ENCODE results near the gene MERTK.
"Not testable (repeated sequence)": the region's sequence is repeated elsewhere in the genome, so short reads cannot be mapped to it uniquely, and the experiment has no call there.

The MERTK gene

GRCh38 chr2:111903516-111903915 lies 5.1 kb downstream of the MERTK start:
- H3K27ac Mint-ChIP-seq, result no peak overlapping the region

GRCh38 chr2:111903930-111904439 lies 5.6 kb downstream of the MERTK start:
- peaks cover 18% of the 10 kb centered on the region for H3K4me1 Mint-ChIP-seq
- H3K36me3 Mint-ChIP-seq, result no peaks in the 10 kb centered on the region
- DNase-seq (ENCODE audit: low spot score in 2 of 2), result no peak
- H3K9me3 Mint-ChIP-seq, result no peaks in the 10 kb centered on the region
- no peak overlapping the region for H3K27ac Mint-ChIP-seq
- H3K27me3 Mint-ChIP-seq, result peaks cover 1% of the 10 kb centered on the region
- no peak overlapping the region for H3K4me3 Mint-ChIP-seq
- ATAC-seq (ENCODE audit: low read depth), result no peak

More at GRCh38 chr2:111903516-111903915, 5.1 kb downstream of the MERTK start:
- H3K36me3 Mint-ChIP-seq, result no peaks in the 10 kb centered on the region
- H3K4me3 Mint-ChIP-seq, result no peak overlapping the region
- DNase-seq (ENCODE audit: low spot score in 2 of 2) (no peak), ATAC-seq (ENCODE audit: low read depth) (no peak)
- peaks cover 1% of the 10 kb centered on the region for H3K27me3 Mint-ChIP-seq
- peaks cover 18% of the 10 kb centered on the region for H3K4me1 Mint-ChIP-seq
- no peaks in the 10 kb centered on the region for H3K9me3 Mint-ChIP-seq

- peaks cover 18% of the 10 kb centered on the region for H3K4me1 Mint-ChIP-seq
- no peaks in the 10 kb centered on the region for H3K9me3 Mint-ChIP-seq
- ATAC-seq (ENCODE audit: low read depth) (no peak), DNase-seq (ENCODE audit: low spot score in 2 of 2) (no peak)
- no peak overlapping the region for H3K27ac Mint-ChIP-seq
- no peak overlapping the region for H3K4me3 Mint-ChIP-seq
- H3K27me3 Mint-ChIP-seq, result peaks cover 1% of the 10 kb centered on the region
- no peaks in the 10 kb centered on the region for H3K36me3 Mint-ChIP-seq
These were observed 6.5 kb downstream of the MERTK start for GRCh38 chr2:111904726-111905474.

GRCh38 chr2:111905475-111905869 lies 7.1 kb downstream of the MERTK start:
- not testable (repeated sequence) for H3K27me3 Mint-ChIP-seq; DNase-seq (ENCODE audit: low spot score in 2 of 2); H3K4me3 Mint-ChIP-seq; H3K9me3 Mint-ChIP-seq; ATAC-seq (ENCODE audit: low read depth); H3K36me3 Mint-ChIP-seq
- peaks cover 18% of the 10 kb centered on the region for H3K4me1 Mint-ChIP-seq
- peak overlapping the region; percentile 43 for H3K27ac Mint-ChIP-seq

- peak; percentile 66 for ATAC-seq (ENCODE audit: low read depth)
- H3K36me3 Mint-ChIP-seq, result no peaks in the 10 kb centered on the region
- H3K4me3 Mint-ChIP-seq, result no peak overlapping the region
- no peak for DNase-seq (ENCODE audit: low spot score in 2 of 2)
- H3K27me3 Mint-ChIP-seq, result peaks cover 1% of the 10 kb centered on the region
- H3K9me3 Mint-ChIP-seq, result no peaks in the 10 kb centered on the region
- H3K27ac Mint-ChIP-seq, result peak overlapping the region; percentile 43
- H3K4me1 Mint-ChIP-seq, result peaks cover 13% of the 10 kb centered on the region
These were observed 7.8 kb downstream of the MERTK start for GRCh38 chr2:111905990-111906735.

- H3K9me3 Mint-ChIP-seq, result no peaks in the 10 kb centered on the region
- H3K36me3 Mint-ChIP-seq, result no peaks in the 10 kb centered on the region
- H3K4me3 Mint-ChIP-seq, result no peak overlapping the region
- DNase-seq (ENCODE audit: low spot score in 2 of 2), result no peak
- no peak for ATAC-seq (ENCODE audit: low read depth)
- H3K27ac Mint-ChIP-seq, result no peak overlapping the region
- H3K27me3 Mint-ChIP-seq, result no peaks in the 10 kb centered on the region
- H3K4me1 Mint-ChIP-seq, result peaks cover 13% of the 10 kb centered on the region
These were observed 10.2 kb downstream of the MERTK start for GRCh38 chr2:111908578-111908977.

GRCh38 chr2:111909079-111909478 lies 10.7 kb downstream of the MERTK start:
- Mint-ChIP-seq H3K4me1 (peaks cover 13% of the 10 kb centered on the region), H3K27me3 (no peaks in the 10 kb centered on the region), H3K9me3 (no peaks in the 10 kb centered on the region), H3K4me3 (no peak overlapping the region), H3K36me3 (no peaks in the 10 kb centered on the region), H3K27ac (no peak overlapping the region)
- no peak for ATAC-seq (ENCODE audit: low read depth)
- DNase-seq (ENCODE audit: low spot score in 2 of 2), result no peak

GRCh38 chr2:111909997-111910396 lies 11.6 kb downstream of the MERTK start:
- H3K27ac Mint-ChIP-seq; H3K4me3 Mint-ChIP-seq; H3K9me3 Mint-ChIP-seq; H3K36me3 Mint-ChIP-seq; ATAC-seq (ENCODE audit: low read depth); H3K27me3 Mint-ChIP-seq; DNase-seq (ENCODE audit: low spot score in 2 of 2): not testable (repeated sequence)
- peaks cover 13% of the 10 kb centered on the region for H3K4me1 Mint-ChIP-seq

- no peaks in the 10 kb centered on the region for H3K27me3 Mint-ChIP-seq
- no peak overlapping the region for H3K4me3 Mint-ChIP-seq
- ATAC-seq (ENCODE audit: low read depth) (no peak), DNase-seq (ENCODE audit: low spot score in 2 of 2) (no peak)
- H3K4me1 Mint-ChIP-seq, result peaks cover 11% of the 10 kb centered on the region
- no peaks in the 10 kb centered on the region for H3K9me3 Mint-ChIP-seq
- no peak overlapping the region for H3K27ac Mint-ChIP-seq
- H3K36me3 Mint-ChIP-seq, result no peaks in the 10 kb centered on the region
These were observed 12.3 kb downstream of the MERTK start for GRCh38 chr2:111910609-111911277.

- not testable (repeated sequence) for H3K27ac Mint-ChIP-seq; H3K36me3 Mint-ChIP-seq; DNase-seq (ENCODE audit: low spot score in 2 of 2); H3K4me1 Mint-ChIP-seq; H3K27me3 Mint-ChIP-seq; ATAC-seq (ENCODE audit: low read depth); H3K9me3 Mint-ChIP-seq; H3K4me3 Mint-ChIP-seq
These were observed 13.0 kb downstream of the MERTK start for GRCh38 chr2:111911295-111911977.

- H3K4me3 Mint-ChIP-seq, result no peak overlapping the region
- H3K27me3 Mint-ChIP-seq, result peaks cover 2% of the 10 kb centered on the region
- H3K9me3 Mint-ChIP-seq, result no peaks in the 10 kb centered on the region
- no peaks in the 10 kb centered on the region for H3K4me1 Mint-ChIP-seq
- no peak for ATAC-seq (ENCODE audit: low read depth)
- no peak overlapping the region for H3K27ac Mint-ChIP-seq
- no peak for DNase-seq (ENCODE audit: low spot score in 2 of 2)
- H3K36me3 Mint-ChIP-seq, result no peaks in the 10 kb centered on the region
These were observed 14.1 kb downstream of the MERTK start for GRCh38 chr2:111912547-111912946.

GRCh38 chr2:111917106-111917505 lies 18.7 kb downstream of the MERTK start:
- no peak for ATAC-seq (ENCODE audit: low read depth)
- H3K27me3 Mint-ChIP-seq, result peaks cover 4% of the 10 kb centered on the region
- DNase-seq (ENCODE audit: low spot score in 2 of 2), result no peak
- no peak overlapping the region for H3K27ac Mint-ChIP-seq
- no peaks in the 10 kb centered on the region for H3K36me3 Mint-ChIP-seq
- no peak overlapping the region for H3K4me3 Mint-ChIP-seq
- no peaks in the 10 kb centered on the region for H3K9me3 Mint-ChIP-seq
- H3K4me1 Mint-ChIP-seq, result no peaks in the 10 kb centered on the region

GRCh38 chr2:111918383-111918806 lies 20.0 kb downstream of the MERTK start:
- no peaks in the 10 kb centered on the region for H3K9me3 Mint-ChIP-seq
- H3K4me1 Mint-ChIP-seq, result no peaks in the 10 kb centered on the region
- ATAC-seq (ENCODE audit: low read depth) (no peak), DNase-seq (ENCODE audit: low spot score in 2 of 2) (no peak)
- peaks cover 6% of the 10 kb centered on the region for H3K27me3 Mint-ChIP-seq
- H3K4me3 Mint-ChIP-seq, result no peak overlapping the region
- no peak overlapping the region for H3K27ac Mint-ChIP-seq
- no peaks in the 10 kb centered on the region for H3K36me3 Mint-ChIP-seq

Data from memory B cell (primary cell).